Measurements from ENCODE around the gene WFDC8.
"Not testable (repeated sequence)": the region's sequence is repeated elsewhere in the genome, so short reads cannot be mapped to it uniquely, and the experiment has no call there.

Gene WFDC8

DNA sequence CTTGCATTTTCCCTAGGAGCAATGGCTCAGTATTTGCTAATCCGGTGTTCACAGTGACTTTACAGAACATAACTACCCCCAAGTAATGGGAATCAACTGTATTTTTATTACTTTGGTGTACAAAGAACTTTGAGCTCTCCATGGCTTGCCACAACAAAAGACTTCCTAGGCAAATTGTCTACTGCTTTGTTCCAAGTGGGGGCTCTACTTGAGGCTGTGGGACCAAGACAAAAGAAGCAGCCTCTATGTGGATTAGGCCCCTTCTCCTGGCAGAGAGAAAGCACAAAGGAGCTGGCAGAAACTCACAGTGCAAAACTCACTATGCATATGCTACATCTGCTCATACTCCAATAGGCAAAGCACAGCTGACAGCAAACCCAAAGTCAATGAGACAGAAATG lies 853 bp downstream of the WFDC8 start:
- FAIRE-seq (no peak), DNase-seq (ENCODE audit: insufficient read length, low spot score) (no peak)

DNA sequence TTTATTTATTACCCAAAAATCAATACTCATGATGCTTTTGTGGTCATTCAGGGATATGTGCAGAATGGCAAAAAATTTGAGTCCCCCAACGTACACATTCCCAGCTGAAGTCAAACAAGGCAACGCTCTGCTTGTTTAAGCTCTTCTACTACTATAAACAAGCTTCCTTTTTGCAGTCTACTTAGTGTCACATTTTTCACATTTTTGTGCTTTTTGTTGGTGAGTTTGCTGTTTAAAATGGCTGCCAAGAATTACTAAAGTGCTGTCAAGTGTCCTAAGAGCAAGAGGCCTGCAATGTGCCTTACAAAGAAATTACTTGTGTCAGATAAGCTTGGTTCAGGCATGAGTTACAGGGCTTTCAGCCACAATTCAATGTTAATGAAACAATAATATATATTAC lies 2.1 kb downstream of the WFDC8 start:
- TF ChIP-seq POLR2A (IDR thresholded peaks at IDR 0.05; ENCODE audit: low read depth, low read length): no peak
- FAIRE-seq: no peak
- DNase-seq (ENCODE audit: insufficient read length, low spot score): no peak

More for the DNA sequence above, 853 bp downstream of the WFDC8 start:
- no peak for TF ChIP-seq POLR2A (IDR thresholded peaks at IDR 0.05; ENCODE audit: low read depth, low read length)

DNA sequence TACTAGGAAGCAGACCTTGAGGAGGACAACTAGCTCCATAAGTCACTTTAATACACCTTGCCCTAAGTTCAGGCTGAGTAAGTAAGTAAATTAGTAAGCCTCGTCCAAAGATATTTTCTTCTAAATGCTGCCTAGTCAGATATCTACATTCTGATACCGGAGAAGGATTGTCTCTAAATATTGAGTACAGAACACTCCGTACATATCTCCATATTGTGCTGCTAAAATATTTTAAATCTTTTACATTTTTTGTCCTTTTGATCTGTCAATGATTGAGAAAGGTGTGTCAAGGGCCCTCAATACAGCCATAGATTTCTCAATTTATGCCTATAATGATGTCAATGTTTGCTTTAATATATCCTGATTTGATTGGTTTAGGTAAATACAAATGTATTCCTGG lies 3.2 kb downstream of the WFDC8 start:
- FAIRE-seq (no peak), DNase-seq (ENCODE audit: insufficient read length, low spot score) (no peak)
- no peak for TF ChIP-seq POLR2A (IDR thresholded peaks at IDR 0.05; ENCODE audit: low read depth, low read length)

DNA sequence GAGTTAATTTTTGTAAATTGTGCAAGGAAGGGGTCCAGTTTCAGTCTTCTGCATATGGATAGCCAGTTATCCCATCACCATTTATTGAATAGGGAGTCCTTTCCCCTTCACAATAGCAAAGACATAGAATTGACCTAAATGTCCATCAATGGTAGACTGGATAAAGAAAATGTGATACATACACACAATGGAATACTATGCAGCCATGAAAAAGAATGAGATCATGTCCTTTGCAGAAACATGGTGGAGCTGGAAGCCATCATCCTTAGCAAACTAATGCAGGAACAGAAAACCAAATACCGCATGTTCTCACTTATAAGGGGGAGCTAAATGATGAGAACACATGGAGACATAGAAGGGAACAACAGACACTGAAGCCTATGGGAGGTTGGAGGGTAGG lies 9.4 kb downstream of the WFDC8 start:
- FAIRE-seq; DNase-seq (ENCODE audit: insufficient read length, low spot score): not testable (repeated sequence)

DNA sequence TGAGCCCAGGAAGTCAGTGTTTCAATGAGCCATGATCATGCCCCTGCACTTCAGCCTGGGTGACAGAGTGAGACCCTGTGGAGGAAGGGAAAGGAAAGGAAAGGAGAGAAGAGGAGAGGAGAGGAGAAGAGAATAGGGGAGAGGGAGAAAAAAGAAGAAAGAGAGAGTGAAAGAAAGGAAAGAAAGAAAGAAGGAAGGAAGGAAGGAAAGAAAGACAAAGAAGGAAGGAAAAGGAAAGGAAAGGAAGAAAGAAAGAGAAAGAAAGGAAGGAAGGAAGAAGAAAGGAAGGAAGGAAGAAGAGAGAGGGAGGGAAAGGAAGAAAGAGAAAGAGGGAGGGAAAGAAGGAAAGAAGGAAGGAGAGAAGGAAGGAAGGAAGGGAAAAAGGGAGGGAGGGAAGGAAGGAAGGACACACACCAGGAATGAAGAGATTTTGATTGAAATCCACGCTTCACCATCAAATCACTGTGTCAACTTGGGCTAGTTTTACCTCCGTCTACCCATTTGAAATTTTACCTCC lies 14.3 kb downstream of the WFDC8 start:
- TF ChIP-seq POLR2A (IDR thresholded peaks at IDR 0.05; ENCODE audit: low read depth, low read length): no peak
- DNase-seq (ENCODE audit: insufficient read length, low spot score) (no peak), FAIRE-seq (no peak)

DNA sequence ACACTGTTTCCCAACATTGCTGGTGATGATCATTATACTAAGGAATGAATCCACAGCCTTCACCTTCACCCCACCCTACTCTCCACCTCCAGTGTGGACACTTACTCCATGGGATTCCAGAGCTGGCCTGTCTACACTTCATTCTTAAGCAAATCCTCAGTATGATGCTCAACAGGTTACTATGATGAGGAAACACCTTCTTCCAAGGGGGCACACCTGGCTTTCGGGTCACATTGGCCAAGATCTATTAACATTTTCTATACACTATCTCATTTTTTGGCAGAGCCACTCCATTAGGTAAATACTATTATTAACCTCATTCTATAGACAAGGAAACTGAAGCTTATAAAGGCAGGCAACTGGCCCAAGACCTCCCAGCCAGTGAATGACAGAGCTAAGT lies 23.9 kb downstream of the WFDC8 start:
- no peak for DNase-seq (ENCODE audit: insufficient read length, low spot score)
- FAIRE-seq: no peak
- TF ChIP-seq POLR2A (IDR thresholded peaks at IDR 0.05; ENCODE audit: low read depth, low read length): no peak

DNA sequence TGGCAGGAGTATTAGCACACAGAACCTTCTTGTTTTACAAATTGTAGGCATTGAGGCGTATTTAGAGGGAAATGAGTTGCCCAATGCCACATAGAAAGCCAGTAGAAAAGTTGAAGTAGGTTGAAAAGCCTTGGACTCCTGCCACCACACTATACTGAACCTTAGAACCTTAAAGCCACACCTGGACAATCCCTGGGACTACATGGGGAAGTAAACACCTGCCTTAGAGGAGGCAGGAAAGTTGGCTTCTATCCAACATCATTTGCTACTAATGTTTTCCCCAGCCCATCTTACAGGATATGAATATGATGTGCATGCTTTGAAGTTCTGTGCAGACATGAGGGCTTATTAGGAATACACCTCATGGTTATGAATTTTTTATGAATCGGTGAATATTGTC lies 26.6 kb downstream of the WFDC8 start:
- FAIRE-seq (no peak), DNase-seq (ENCODE audit: insufficient read length, low spot score) (no peak)
- TF ChIP-seq POLR2A (IDR thresholded peaks at IDR 0.05; ENCODE audit: low read depth, low read length): no peak

DNA sequence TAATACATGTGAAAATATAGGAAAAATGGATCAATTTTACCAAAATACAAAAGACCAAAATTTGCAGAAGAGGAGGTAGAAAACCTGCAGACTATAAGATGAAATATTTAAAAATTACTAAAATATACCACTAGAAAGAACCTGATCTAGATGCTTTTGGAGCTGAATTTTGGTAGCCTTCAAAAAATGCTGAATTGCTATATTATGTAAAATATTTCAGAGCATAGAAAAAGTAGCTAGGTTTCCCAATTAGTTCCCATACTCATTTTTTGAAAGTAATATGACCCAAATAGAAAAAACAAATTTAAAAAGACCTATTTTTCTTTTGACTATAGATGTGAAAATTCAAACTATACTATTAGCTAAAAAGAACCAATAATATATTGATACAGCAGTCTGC lies 28.3 kb downstream of the WFDC8 start:
- no peak for TF ChIP-seq POLR2A (IDR thresholded peaks at IDR 0.05; ENCODE audit: low read depth, low read length)
- no peak for FAIRE-seq
- no peak for DNase-seq (ENCODE audit: insufficient read length, low spot score)

DNA sequence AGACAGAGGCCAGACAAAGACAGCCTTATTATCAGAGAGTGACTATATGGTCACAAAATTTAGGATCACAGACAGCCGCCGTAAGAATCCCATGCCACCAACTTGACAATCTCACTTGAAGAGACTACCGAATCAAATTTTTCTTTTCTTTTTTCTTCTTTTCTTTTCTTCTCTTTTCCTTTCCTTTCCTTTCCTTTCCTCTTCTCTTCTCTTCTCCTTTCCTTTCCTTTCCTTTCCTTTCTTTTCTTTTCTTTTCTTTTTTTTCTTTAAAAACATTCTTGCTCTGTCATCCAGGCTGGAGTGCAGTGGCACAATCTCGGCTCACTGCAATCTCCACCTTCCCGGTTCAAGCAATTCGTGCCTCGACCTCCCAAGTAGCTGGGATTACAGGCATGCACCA lies 30.7 kb downstream of the WFDC8 start:
- DNase-seq (ENCODE audit: insufficient read length, low spot score): no peak
- FAIRE-seq: no peak
- no peak for TF ChIP-seq POLR2A (IDR thresholded peaks at IDR 0.05; ENCODE audit: low read depth, low read length)

DNA sequence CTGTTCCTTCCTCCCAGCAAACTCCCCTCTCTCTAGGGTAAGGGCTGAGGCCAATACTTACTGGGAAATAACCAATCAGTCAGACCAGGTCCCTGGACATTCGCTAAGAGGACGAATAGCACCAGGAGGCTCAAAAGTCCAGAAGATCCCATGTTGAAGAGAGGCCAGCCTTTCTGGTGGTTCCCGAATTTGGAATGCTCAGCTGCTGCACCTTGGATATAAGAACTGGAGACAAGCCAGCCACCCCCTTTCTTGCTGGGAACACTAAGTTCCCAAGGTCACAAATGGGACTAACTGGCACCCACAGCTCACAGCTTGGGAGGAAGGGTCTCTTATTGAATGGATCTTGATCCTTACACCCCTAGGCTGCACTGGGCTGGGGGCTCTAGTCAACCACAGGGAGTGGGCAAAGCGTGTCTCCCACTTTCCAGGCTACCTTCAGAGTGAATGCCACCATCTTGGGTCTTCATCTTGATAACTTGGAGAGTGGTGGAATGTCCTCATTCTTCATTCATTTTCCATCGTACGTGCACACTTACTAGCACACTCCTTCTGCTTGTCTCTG lies 31.8 kb downstream of the WFDC8 start, which contains the start of gene EPPIN:
Gene EPPIN (minus strand): TSS at position 196 of the 565 bp plus-strand sequence. CDS start 44 bp downstream, at position 152.
- no peak for TF ChIP-seq POLR2A (IDR thresholded peaks at IDR 0.05; ENCODE audit: low read depth, low read length)
- FAIRE-seq (no peak), DNase-seq (ENCODE audit: insufficient read length, low spot score) (no peak)

DNA sequence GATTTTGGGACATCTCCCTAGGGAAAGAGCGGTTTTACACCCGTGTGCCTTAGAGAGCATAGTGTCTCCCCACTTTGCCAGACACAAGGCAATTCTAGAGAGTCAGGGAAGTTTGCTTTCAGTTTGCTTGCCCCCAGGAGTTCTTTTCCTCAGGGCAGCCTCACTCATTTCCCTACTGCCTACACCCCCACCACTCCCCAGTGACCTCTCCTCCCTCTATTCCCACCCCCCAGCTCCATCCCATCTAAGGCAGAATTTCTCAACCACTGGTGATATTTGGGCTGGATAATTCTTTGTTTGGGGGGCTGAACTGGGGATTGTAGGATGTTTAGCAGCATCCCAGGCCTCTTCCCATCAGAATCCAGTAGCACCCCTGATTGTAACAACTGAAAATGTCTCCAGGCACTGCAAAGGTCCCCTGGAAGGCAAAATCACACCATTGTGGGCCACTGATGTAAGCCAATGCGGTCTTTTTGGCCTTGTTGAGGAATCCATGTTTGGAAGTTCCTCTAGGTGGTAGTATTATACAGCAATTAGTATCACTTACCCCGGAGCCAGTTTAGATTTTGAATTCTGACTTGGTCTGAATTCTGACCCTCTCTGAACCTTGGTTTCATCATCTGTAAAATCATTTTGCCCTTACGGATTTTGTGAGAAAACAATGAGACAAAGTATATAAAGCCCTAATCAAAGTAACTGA lies 33.2 kb downstream of the WFDC8 start:
- DNase-seq (ENCODE audit: insufficient read length, low spot score) (peak; percentile 21), FAIRE-seq (no peak)
- TF ChIP-seq POLR2A (IDR thresholded peaks at IDR 0.05; ENCODE audit: low read depth, low read length): no peak

DNA sequence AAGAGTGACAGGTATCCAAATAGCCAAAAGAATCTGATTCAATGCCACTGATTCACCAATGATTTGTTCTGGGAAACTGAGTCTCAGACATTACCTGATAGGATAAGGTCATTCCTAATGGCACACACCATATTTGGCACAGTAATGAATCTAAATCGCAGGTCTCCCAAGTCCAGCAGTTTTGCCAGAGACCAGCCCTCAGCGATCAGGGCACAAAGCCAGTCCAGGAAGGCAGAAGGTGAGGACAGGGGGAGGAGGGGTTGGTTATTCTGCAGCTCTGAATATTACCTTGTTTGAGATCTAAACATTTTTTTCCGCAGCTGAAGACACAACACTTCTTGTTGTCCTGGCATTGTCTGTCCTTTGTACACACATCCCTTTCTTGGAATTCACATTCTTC lies 33.7 kb downstream of the WFDC8 start:
- no peak for FAIRE-seq
- DNase-seq (ENCODE audit: insufficient read length, low spot score): no peak
- no peak for TF ChIP-seq POLR2A (IDR thresholded peaks at IDR 0.05; ENCODE audit: low read depth, low read length)

DNA sequence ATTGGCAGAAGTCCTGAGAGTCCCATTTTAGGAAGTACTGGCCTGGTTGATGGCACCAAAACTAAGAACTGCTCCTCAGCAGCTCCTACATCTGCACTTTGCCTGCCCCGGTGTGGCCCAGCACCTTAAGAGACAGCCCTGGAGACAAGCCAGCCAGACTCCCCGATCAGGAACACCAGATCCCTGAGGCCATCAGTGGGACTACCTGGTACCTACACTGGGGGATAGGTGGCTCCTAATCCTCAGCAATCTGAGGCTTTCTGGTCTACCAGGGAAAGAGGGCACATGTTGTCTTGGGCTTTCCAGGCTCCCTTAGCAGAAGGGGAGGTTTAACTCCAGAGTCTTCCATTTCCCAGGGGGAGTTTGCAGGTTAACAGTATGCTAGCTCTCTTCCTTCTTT lies 39.7 kb downstream of the WFDC8 start, which contains the start of gene WFDC6:
Gene WFDC6 (minus strand): TSS at position 101 of the 400 bp plus-strand sequence. CDS start 75 bp downstream, at position 26.
- TF ChIP-seq POLR2A (IDR thresholded peaks at IDR 0.05; ENCODE audit: low read depth, low read length): no peak
- FAIRE-seq: no peak
- DNase-seq (ENCODE audit: insufficient read length, low spot score): no peak

DNA sequence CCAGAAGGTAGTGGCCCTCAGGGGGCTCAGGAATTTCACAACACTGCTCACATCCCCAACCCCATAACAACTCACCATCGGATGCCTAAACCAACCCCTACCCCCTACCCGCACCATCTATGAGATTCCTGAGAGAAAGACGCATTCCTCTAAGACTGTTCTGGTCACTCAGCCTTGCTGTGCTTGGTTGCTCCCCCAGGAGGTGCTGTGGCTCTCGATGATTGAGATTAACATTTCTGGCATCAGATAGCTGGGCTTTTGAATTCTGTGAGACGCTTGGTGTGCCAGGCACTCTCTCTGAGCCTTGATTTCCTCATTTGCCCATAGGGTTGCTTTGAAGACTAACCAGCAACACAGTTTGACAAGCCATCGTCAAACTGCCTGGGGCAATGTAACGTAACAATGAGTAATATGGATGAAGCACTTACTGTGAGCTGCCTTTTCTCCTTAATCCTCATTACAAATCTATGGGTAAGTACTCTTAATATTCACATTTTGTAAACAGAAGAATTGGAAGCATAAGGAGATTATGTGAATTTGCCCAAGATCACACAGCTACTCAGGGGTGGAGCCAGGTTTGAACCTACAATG lies 40.8 kb downstream of the WFDC8 start:
- TF ChIP-seq POLR2A (IDR thresholded peaks at IDR 0.05; ENCODE audit: low read depth, low read length): no peak
- FAIRE-seq (no peak), DNase-seq (ENCODE audit: insufficient read length, low spot score) (no peak)

DNA sequence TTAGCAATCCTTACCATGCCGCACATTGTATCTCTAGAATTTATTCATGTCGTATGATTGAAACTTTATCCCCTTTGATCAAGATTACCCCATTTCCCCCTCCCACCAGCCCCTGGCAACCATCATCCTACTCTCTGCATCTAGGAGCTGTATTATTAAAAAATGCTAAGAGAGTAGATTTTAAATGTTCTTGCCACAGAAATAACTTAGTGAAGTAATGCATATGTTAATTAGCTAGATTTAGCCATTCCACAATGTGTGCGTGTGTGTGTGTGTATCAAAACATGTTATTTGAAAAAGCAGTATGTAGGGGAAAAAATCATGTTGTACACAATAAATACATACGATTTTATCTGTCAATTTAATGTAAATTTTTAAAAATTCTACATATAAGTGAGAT lies 51.8 kb downstream of the WFDC8 start:
- DNase-seq (ENCODE audit: insufficient read length, low spot score) (no peak), FAIRE-seq (no peak)
- TF ChIP-seq POLR2A (IDR thresholded peaks at IDR 0.05; ENCODE audit: low read depth, low read length): no peak

Data from H54 (cell line).